ENCODE results near the gene SLC27A1.

The SLC27A1 gene

DNA sequence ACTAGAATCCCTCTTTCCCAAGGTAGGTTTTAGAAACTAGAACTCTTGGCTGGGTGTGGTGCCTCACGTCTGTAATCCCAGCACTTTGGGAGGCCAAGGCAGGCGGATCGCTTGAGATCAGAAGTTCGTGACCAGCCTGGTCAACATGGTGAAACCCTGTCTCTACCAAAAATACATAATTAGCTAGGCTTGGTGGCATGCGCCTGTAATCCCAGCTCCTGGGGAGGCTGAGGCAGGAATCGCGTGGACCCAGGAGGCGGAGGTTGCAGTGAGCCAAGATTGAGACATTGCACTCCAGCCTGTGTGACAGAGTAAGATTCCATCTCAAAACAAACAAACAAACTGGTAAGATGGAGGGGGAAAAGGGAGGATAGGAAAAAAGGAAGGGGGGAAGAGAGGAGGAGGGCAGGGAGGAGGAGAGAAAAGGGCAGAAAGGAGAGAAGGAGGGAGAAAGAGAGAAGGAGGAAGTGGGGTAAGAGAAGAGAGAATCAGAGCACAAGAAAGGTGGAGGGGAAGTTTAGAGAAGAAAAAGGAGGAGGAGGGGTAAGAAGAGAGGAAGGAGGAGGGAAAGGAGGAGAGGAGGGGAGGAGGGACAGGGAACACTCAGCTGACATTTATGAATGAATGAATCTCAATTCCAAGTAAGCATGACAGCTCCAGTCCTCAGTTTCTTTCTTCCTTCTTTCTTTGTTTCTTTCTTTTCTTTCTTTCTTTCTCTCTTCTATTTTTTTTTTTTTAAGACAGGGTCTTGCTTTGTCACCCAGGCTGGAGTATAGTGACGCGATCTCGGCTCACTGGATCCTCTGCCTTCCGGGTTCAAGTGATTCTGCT, 2.6 kb upstream of the SLC27A1 start (continued):
- TF ChIP-seq, protein P1, sequence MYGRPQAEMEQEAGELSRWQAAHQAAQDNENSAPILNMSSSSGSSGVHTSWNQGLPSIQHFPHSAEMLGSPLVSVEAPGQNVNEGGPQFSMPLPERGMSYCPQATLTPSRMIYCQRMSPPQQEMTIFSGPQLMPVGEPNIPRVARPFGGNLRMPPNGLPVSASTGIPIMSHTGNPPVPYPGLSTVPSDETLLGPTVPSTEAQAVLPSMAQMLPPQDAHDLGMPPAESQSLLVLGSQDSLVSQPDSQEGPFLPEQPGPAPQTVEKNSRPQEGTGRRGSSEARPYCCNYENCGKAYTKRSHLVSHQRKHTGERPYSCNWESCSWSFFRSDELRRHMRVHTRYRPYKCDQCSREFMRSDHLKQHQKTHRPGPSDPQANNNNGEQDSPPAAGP (tag by site-specific recombination; IDR thresholded peaks at IDR 0.05): no peak
- TF ChIP-seq ZNF404 (tag by site-specific recombination; IDR thresholded peaks at IDR 0.05): no peak
- peak; percentile 73; the same call in 1 of the 2 replicates for TF ChIP-seq WT1 (tag by site-specific recombination; IDR thresholded peaks at IDR 0.05)
- no peak for TF ChIP-seq GFI1B (tag by site-specific recombination; IDR thresholded peaks at IDR 0.05)
- TF ChIP-seq ZBTB48 (tag by site-specific recombination; IDR thresholded peaks at IDR 0.05): no peak
- no peak for TF ChIP-seq GLIS2 (tag by site-specific recombination; IDR thresholded peaks at IDR 0.05)
- no peak for TF ChIP-seq ZBTB10 (tag by site-specific recombination; IDR thresholded peaks at IDR 0.05)
- TF ChIP-seq ZNF76 (tag by site-specific recombination; IDR thresholded peaks at IDR 0.05; ENCODE audit: borderline replicate concordance, low read depth): no peak
- no peak for TF ChIP-seq ZNF211 (tag by site-specific recombination; IDR thresholded peaks at IDR 0.05; ENCODE audit: low read depth)
- TF ChIP-seq GLIS1 (tag by site-specific recombination; IDR thresholded peaks at IDR 0.05): peak; percentile 7; the same call in 1 of the 2 replicates
- TF ChIP-seq SP2 (tag by site-specific recombination; IDR thresholded peaks at IDR 0.05): peak; percentile 24; the same call in 1 of the 2 replicates
- no peak for TF ChIP-seq SCRT1 (tag by site-specific recombination; IDR thresholded peaks at IDR 0.05; ENCODE audit: borderline replicate concordance)
- no peak for TF ChIP-seq OSR2 (tag by site-specific recombination; IDR thresholded peaks at IDR 0.05)
- no peak for TF ChIP-seq ATF2 (tag by site-specific recombination; IDR thresholded peaks at IDR 0.05; ENCODE audit: low read depth)
- no peak for TF ChIP-seq ZNF792 (tag by site-specific recombination; IDR thresholded peaks at IDR 0.05)
- TF ChIP-seq, protein P2, sequence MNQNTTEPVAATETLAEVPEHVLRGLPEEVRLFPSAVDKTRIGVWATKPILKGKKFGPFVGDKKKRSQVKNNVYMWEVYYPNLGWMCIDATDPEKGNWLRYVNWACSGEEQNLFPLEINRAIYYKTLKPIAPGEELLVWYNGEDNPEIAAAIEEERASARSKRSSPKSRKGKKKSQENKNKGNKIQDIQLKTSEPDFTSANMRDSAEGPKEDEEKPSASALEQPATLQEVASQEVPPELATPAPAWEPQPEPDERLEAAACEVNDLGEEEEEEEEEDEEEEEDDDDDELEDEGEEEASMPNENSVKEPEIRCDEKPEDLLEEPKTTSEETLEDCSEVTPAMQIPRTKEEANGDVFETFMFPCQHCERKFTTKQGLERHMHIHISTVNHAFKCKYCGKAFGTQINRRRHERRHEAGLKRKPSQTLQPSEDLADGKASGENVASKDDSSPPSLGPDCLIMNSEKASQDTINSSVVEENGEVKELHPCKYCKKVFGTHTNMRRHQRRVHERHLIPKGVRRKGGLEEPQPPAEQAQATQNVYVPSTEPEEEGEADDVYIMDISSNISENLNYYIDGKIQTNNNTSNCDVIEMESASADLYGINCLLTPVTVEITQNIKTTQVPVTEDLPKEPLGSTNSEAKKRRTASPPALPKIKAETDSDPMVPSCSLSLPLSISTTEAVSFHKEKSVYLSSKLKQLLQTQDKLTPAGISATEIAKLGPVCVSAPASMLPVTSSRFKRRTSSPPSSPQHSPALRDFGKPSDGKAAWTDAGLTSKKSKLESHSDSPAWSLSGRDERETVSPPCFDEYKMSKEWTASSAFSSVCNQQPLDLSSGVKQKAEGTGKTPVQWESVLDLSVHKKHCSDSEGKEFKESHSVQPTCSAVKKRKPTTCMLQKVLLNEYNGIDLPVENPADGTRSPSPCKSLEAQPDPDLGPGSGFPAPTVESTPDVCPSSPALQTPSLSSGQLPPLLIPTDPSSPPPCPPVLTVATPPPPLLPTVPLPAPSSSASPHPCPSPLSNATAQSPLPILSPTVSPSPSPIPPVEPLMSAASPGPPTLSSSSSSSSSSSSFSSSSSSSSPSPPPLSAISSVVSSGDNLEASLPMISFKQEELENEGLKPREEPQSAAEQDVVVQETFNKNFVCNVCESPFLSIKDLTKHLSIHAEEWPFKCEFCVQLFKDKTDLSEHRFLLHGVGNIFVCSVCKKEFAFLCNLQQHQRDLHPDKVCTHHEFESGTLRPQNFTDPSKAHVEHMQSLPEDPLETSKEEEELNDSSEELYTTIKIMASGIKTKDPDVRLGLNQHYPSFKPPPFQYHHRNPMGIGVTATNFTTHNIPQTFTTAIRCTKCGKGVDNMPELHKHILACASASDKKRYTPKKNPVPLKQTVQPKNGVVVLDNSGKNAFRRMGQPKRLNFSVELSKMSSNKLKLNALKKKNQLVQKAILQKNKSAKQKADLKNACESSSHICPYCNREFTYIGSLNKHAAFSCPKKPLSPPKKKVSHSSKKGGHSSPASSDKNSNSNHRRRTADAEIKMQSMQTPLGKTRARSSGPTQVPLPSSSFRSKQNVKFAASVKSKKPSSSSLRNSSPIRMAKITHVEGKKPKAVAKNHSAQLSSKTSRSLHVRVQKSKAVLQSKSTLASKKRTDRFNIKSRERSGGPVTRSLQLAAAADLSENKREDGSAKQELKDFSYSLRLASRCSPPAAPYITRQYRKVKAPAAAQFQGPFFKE (tag by site-specific recombination; IDR thresholded peaks at IDR 0.05; ENCODE audit: borderline replicate concordance): no peak
- TF ChIP-seq, protein P3, sequence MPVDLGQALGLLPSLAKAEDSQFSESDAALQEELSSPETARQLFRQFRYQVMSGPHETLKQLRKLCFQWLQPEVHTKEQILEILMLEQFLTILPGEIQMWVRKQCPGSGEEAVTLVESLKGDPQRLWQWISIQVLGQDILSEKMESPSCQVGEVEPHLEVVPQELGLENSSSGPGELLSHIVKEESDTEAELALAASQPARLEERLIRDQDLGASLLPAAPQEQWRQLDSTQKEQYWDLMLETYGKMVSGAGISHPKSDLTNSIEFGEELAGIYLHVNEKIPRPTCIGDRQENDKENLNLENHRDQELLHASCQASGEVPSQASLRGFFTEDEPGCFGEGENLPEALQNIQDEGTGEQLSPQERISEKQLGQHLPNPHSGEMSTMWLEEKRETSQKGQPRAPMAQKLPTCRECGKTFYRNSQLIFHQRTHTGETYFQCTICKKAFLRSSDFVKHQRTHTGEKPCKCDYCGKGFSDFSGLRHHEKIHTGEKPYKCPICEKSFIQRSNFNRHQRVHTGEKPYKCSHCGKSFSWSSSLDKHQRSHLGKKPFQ (tag by site-specific recombination; IDR thresholded peaks at IDR 0.05): no peak
- no peak for TF ChIP-seq ZNF704 (tag by site-specific recombination; IDR thresholded peaks at IDR 0.05)
- TF ChIP-seq ZNF114 (tag by site-specific recombination; IDR thresholded peaks at IDR 0.05): no peak
- no peak for TF ChIP-seq ZNF707 (tag by site-specific recombination; IDR thresholded peaks at IDR 0.05)
- no peak for TF ChIP-seq ZNF335 (tag by site-specific recombination; conservative IDR thresholded peaks at IDR 0.05)
- no peak for TF ChIP-seq ZNF19 (tag by site-specific recombination; IDR thresholded peaks at IDR 0.05; ENCODE audit: low read depth)
